CD4-positive, CD25-positive, alpha-beta regulatory T cell (primary cell): ENCODE measurements around the gene ARID3A. TPM values are rescaled to one million over a fixed set of nuclear protein-coding genes. Genes with fewer than 3 reads are reported as not detected.
"Not testable (repeated sequence)": the region's sequence is repeated elsewhere in the genome, so short reads cannot be mapped to it uniquely, and the experiment has no call there.

ENCODE experiments used
- ATAC-seq, 2 donors: fragments of 150-1000 bp; cut with Tn5 transposase; one replicate each; pipeline ENCODE4 v1.10.0; 2021; ENCODE audit warnings: low read depth in 2 of 2, moderate number of reproducible peaks in 2 of 2, moderate library complexity in 1 of 2
- DNase-seq, 3 donors: peaks; one replicate each; pipeline versions ENCODE4 v3.0.0 to v3.0.0-alpha.2; 2012 to 2022; ENCODE audit warnings: mixed read lengths in 1 of 3
- H3K27ac ChIP-seq: one replicate; pipeline ENCODE4 v1.7.0; 2013; ENCODE audit warnings: mild to moderate bottlenecking, low read length; ENCODE audit not compliant: insufficient read depth, poor library complexity, severe bottlenecking
- H3K27me3 ChIP-seq: one replicate; pipeline ENCODE4 v1.7.0; 2013; ENCODE audit warnings: low read length; ENCODE audit not compliant: control insufficient read depth, insufficient read depth
- H3K36me3 ChIP-seq: one replicate; pipeline ENCODE4 v1.7.0; 2013; ENCODE audit warnings: mild to moderate bottlenecking, low read length, moderate library complexity; ENCODE audit not compliant: control insufficient read depth, insufficient read depth
- H3K4me1 ChIP-seq: 2 replicates; pipeline ENCODE4 v1.7.0; 2013; ENCODE audit warnings: mild to moderate bottlenecking, low read length; ENCODE audit not compliant: insufficient read depth, control insufficient read depth, poor library complexity, severe bottlenecking
- H3K4me3 ChIP-seq: one replicate; pipeline ENCODE4 v1.7.0; 2013; ENCODE audit warnings: low read depth, mild to moderate bottlenecking, low read length, moderate library complexity
- H3K9me3 ChIP-seq, 2 experiments: 1 replicate in 1 of 2; 2 replicates in 1 of 2; pipeline ENCODE4 v1.7.0; 2013; ENCODE audit warnings: low read length in 2 of 2, mild to moderate bottlenecking in 1 of 2, moderate library complexity in 1 of 2; ENCODE audit not compliant: control insufficient read depth in 2 of 2
- H3K27ac Mint-ChIP-seq, 3 donors: one replicate each; pipeline ENCODE4 v1.8.0; 2020 to 2022; ENCODE audit warnings: mild to moderate bottlenecking in 3 of 3, mixed read lengths in 3 of 3, moderate library complexity in 2 of 3
- H3K27me3 Mint-ChIP-seq: one replicate; pipeline ENCODE4 v1.8.0; 2022; ENCODE audit warnings: mild to moderate bottlenecking, mixed read lengths
- H3K36me3 Mint-ChIP-seq: one replicate; pipeline ENCODE4 v1.8.0; 2020; ENCODE audit warnings: mixed read lengths
- H3K4me1 Mint-ChIP-seq, 4 donors: one replicate each; pipeline ENCODE4 v1.8.0; 2020 to 2022; ENCODE audit warnings: mixed read lengths in 4 of 4, mild to moderate bottlenecking in 1 of 4
- H3K4me3 Mint-ChIP-seq, 4 donors: one replicate each; pipeline ENCODE4 v1.8.0; 2020 to 2022; ENCODE audit warnings: mild to moderate bottlenecking in 4 of 4, mixed read lengths in 4 of 4, moderate library complexity in 3 of 4
- H3K9me3 Mint-ChIP-seq, 7 donors: one replicate each; pipeline ENCODE4 v1.8.0; 2020 to 2022; ENCODE audit warnings: mixed read lengths in 7 of 7, mild to moderate bottlenecking in 3 of 7, moderate library complexity in 2 of 7
- polyA plus RNA-seq, 4 donors: library from polyadenylated mRNA; unstranded; fragments of 300-500 nt; fragmentation: Illumina TruSeq; gene quantifications; one replicate each; pipeline ENCODE4 v1.2.3, GENCODE V29; 2021
- total RNA-seq: library from RNA; stranded (reverse); gene quantifications from one replicate; pipeline ENCODE4 v1.2.3, GENCODE V29; 2022

The ARID3A gene
- total and polyA plus RNA-seq, 5 donors from 2014 or later = 0.63 to 14.4 (median 1.3) TPM

DNA sequence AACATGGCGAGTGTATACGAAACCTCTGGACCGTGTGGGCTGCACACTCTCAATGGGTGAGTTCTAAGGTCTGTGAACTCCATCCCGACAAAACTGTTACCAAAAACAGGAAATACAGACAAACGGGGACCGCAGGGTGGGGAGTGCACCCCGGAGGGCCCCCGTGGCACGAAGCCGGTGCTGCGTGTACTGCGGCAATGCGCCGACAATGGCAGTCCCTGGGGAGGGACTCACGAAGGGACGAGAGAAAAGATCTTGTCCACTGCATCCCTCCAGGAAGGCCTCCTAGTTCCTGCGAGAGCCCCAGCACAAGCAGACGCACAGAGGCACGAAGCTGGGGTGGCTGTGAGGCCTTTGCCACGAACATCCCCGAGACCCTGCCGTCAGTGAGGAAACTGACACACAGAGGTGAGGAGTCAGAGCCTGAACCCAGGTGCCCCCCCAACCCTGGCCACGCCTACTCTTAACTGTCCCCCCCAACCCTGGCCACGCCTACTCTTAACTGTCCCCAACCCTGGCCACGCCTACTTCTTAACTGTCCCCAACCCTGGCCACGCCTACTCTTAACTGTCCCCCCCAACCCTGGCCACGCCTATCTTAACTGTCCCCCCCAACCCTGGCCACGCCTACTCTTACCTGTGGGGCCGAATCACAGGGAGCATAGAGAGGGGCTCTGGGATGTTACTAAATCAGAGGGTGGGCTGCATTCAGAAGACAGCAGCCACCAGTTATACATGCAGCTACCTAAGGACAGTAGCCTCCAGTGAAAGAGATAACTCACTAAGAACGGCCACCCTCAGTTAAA lies 37.1 kb upstream of the ARID3A start:
- Histone ChIP-seq H3K4me1 (peaks cover 15% of the 10 kb centered on the region), H3K4me3 (no peak overlapping the region), H3K9me3 (no peaks in the 10 kb centered on the region), H3K36me3 (peaks cover 43% of the 10 kb centered on the region), H3K27ac (no peak overlapping the region), H3K27me3 (no peaks in the 10 kb centered on the region)
- Mint-ChIP-seq H3K27ac (peak overlapping the region; percentile 71 to 96 (median 81)), H3K4me1 (peaks cover 4 to 45% (median 12%) of the 10 kb centered on the region in 4 donors), H3K36me3 (no peaks in the 10 kb centered on the region), H3K4me3 (peak overlapping the region; percentile 65 to 82 (median 79)), H3K27me3 (peaks cover 5% of the 10 kb centered on the region), H3K9me3 (no peaks in the 10 kb centered on the region)
- ATAC-seq = peak; percentile 54 to 60
- peak in 2 of 3 donors; percentile 14 to 59 for DNase-seq

DNA sequence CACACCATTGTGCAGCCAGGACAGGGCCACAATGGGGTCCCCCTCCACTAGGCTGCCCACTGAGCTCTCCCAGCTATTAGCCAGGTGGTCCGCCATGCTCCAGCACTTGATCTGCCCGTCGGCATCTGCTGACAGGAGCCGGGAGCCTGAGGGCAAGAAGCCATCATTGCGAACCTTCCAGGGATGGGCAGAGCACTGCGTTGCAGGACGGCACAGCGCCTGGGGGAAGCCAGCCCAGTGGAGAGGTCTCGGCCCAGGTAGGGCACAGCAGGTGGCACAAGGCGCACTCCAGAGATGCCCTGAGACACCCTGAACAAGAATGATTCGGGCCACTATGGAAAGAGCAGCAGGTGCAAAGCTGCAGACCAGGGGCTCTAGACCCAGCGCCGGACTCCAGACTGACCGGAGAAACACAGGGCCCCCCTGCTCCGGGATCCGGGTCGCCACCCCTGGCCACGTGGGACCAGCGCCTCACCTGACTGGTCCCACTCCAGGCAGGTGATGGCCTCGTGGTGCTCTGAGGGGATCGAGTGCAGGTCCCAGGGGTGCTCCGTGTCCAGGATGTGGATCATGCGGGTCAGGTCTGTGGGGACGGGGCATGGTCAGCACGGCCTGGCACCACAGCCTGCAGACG lies 36.1 kb upstream of the ARID3A start:
- H3K4me1 ChIP-seq = peaks cover 19% of the 10 kb centered on the region
- Mint-ChIP-seq H3K36me3 (no peaks in the 10 kb centered on the region), H3K27me3 (peaks cover 5% of the 10 kb centered on the region), H3K9me3 (no peaks in the 10 kb centered on the region), H3K27ac (peak overlapping the region in 2 of 3 donors; percentile 17 to 62), H3K4me3 (peak overlapping the region; percentile 32 to 82 (median 71)), H3K4me1 (peaks cover 4 to 53% (median 13%) of the 10 kb centered on the region in 4 donors)
- H3K9me3 ChIP-seq = no peaks in the 10 kb centered on the region
- ATAC-seq = no peak
- peaks cover 40% of the 10 kb centered on the region for H3K36me3 ChIP-seq
- no peak overlapping the region for H3K4me3 ChIP-seq
- H3K27ac ChIP-seq = no peak overlapping the region
- no peak for DNase-seq
- H3K27me3 ChIP-seq = no peaks in the 10 kb centered on the region

DNA sequence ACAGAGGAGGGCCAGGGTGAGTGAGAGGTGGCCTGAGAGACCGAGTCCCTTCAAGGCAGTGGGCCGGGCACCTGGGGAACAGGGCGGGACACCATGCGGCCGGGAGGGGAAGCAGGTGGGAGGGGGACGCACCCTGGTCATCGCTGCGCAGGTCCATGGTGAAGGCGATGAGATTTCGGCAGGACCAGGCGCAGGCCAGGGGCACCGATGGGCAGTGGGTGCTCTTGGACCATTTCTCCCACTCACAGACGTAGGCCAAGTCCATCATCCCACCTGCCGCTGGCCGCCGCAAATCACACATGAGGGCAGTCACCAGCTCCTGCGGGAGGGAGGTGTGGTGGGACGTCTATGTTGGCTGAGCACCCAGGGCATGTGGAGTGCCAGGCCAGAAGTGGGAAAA lies 35.0 kb upstream of the ARID3A start:
- Mint-ChIP-seq H3K27ac (peak overlapping the region; percentile 17 to 73 (median 52)), H3K4me3 (peak overlapping the region; percentile 75 to 80 (median 78))
- H3K27ac ChIP-seq = no peak overlapping the region

DNA sequence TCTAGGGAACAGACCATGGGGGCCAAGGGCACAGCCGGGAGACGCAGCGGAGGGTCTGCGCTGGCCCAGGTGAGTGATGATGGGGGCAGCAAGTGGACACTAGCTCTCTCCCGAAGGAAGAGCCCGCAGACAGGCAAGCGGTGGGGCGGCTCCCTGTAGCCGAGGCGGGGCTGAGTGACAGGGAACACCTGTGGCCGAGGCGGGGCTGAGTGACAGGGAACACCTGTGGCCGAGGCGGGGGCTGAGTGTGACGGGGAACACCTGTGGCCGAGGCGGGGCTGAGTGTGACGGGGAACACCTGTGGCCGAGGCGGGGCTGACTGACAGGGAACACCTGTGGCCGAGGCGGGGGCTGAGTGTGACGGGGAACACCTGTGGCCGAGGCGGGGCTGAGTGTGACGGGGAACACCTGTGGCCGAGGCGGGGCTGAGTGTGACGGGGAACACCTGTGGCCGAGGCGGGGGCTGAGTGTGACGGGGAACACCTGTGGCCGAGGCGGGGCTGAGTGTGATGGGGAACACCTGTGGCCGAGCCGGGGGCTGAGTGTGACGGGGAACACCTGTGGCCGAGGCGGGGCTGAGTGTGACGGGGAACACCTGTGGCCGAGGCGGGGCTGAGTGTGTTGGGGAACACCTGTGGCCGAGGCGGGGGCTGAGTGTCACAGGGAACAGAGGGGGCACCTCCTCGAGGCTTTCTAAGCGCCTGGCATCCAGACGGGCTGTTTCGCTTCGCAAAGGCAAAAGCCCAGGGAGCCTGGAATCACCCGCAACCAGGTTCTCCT lies 34.2 kb upstream of the ARID3A start:
- peak overlapping the region; percentile 48 for H3K4me3 ChIP-seq
- Mint-ChIP-seq H3K4me1 (peaks cover 4 to 58% (median 14%) of the 10 kb centered on the region in 4 donors), H3K4me3 (peak overlapping the region; percentile 76 to 93 (median 84)), H3K27ac (peak overlapping the region in 2 of 3 donors; percentile 66 to 73)
- H3K27me3 Mint-ChIP-seq, ATAC-seq, DNase-seq, H3K9me3 Mint-ChIP-seq, H3K9me3 ChIP-seq, H3K27me3 ChIP-seq, H3K36me3 Mint-ChIP-seq: not testable (repeated sequence)
- H3K27ac ChIP-seq = peak overlapping the region; percentile 88
- peaks cover 28% of the 10 kb centered on the region for H3K36me3 ChIP-seq
- H3K4me1 ChIP-seq = peaks cover 19% of the 10 kb centered on the region

More for the DNA sequence above, 35.0 kb upstream of the ARID3A start:
- no peak for ATAC-seq
- Mint-ChIP-seq H3K4me1 (peaks cover 4 to 57% (median 14%) of the 10 kb centered on the region in 4 donors), H3K27me3 (peaks cover 5% of the 10 kb centered on the region), H3K9me3 (no peaks in the 10 kb centered on the region), H3K36me3 (no peaks in the 10 kb centered on the region)
- peaks cover 33% of the 10 kb centered on the region for H3K36me3 ChIP-seq
- H3K4me1 ChIP-seq = peaks cover 19% of the 10 kb centered on the region
- H3K9me3 ChIP-seq = no peaks in the 10 kb centered on the region
- no peak for DNase-seq
- no peaks in the 10 kb centered on the region for H3K27me3 ChIP-seq
- H3K4me3 ChIP-seq = no peak overlapping the region

DNA sequence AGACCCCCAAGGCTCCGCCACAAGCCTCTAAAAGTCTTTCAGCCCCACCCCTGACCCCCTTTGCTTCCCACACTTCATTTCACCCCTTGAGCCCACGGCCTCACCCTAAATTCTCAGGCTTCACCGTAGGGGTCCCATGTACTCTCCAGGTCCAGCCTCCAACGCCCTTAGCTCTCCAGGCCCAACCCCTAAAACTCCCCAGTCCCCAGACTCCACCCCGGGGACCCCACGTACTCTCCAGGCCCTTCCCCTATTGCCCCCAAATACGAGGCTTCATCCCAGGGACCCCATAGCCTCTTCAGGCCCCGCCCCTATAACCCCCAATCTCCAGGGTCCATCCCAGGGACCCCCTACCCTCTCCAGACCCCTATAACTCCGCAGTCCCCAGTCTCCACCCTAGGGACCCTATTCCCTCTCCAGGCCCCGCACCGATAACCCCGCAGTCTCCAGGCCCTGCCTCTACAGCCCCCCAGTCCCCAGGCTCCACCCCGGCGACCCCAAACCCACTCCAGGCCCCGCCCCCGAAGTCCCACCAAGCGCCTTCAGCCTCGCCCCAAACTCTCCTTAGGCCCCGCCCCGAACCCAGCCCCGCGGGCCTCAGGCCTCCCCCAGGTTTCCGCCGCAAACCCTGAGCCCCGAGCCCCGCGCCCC lies 33.5 kb upstream of the ARID3A start:
- H3K4me3 Mint-ChIP-seq = peak overlapping the region; percentile 74 to 93 (median 84)
- H3K4me3 ChIP-seq = peak overlapping the region; percentile 48
- H3K4me1 Mint-ChIP-seq = peaks cover 4 to 60% (median 14%) of the 10 kb centered on the region in 4 donors
- no peaks in the 10 kb centered on the region for H3K27me3 ChIP-seq
- peak overlapping the region; percentile 88 for H3K27ac ChIP-seq
- H3K36me3 Mint-ChIP-seq = peaks cover 7% of the 10 kb centered on the region
- H3K9me3 ChIP-seq = no peaks in the 10 kb centered on the region
- H3K4me1 ChIP-seq = peaks cover 19% of the 10 kb centered on the region
- no peaks in the 10 kb centered on the region for H3K9me3 Mint-ChIP-seq
- ATAC-seq (no peak), DNase-seq (no peak)
- peak overlapping the region; percentile 62 to 97 (median 66) for H3K27ac Mint-ChIP-seq
- peaks cover 5% of the 10 kb centered on the region for H3K27me3 Mint-ChIP-seq
- H3K36me3 ChIP-seq = peaks cover 30% of the 10 kb centered on the region

DNA sequence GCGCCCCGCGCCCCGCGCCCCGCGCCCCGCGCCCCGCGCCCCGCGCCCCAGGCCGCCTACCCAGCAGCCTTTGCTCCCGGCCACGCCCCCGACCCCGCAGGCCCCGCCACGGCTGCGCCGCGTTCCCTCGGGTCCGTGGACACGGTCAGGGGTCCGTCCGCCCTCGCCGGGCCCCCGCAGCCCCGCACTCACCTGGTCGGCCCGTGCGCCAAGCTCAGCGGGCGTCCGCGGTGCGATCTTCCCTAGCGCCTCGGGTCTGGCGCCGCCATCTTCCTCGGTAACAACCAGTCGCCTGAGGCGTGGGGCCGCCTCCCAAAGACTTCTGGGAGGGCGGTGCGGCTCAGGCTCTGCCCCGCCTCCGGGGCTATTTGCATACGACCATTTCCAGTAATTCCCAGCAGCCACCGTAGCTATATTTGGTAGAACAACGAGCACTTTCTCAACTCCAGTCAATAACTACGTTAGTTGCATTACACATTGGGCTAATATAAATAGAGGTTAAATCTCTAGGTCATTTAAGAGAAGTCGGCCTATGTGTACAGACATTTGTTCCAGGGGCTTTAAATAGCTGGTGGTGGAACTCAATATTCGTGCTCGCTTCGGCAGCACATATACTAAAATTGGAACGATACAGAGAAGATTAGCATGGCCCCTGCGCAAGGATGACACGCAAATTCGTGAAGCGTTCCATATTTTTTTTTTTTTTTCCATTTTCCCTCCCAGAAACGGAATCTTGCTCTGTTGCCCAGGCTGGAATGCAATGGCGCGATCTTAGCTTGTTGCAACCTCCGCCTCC lies 32.7 kb upstream of the ARID3A start, which contains the start of the genes MED16 and RNU6-9:
MED16 (minus strand) TSS at position 294 of the 796 bp plus-strand sequence. CDS start 2,056 bp downstream, outside the sequence.
RNU6-9 (plus strand) TSS at position 591 of the 796 bp plus-strand sequence.
- peak; percentile 86 to 96 (median 96) for DNase-seq
- Histone ChIP-seq H3K4me3 (peak within 1 kb of the TSS; percentile 88), H3K9me3 (no peaks in the 10 kb centered on the region), H3K4me1 (peaks cover 19% of the 10 kb centered on the region), H3K27me3 (no peaks in the 10 kb centered on the region), H3K36me3 (peaks cover 30% of the 10 kb centered on the region), H3K27ac (peak within 1 kb of the TSS; percentile 88)
- Mint-ChIP-seq H3K27me3 (peaks cover 5% of the 10 kb centered on the region), H3K27ac (peak within 1 kb of the TSS; percentile 97 to 100 (median 99)), H3K36me3 (peaks cover 7% of the 10 kb centered on the region), H3K4me3 (peak within 1 kb of the TSS; percentile 93 to 96 (median 94)), H3K9me3 (no peaks in the 10 kb centered on the region), H3K4me1 (peaks cover 4 to 56% (median 14%) of the 10 kb centered on the region in 4 donors)
- ATAC-seq = peak; percentile 83
